ENCODE measurements around the gene TNS4.

TNS4 gene

GRCh38 chr17:40516581-40517285, 15.3 kb upstream of the TNS4 start:
- TF ChIP-seq, protein P1, sequence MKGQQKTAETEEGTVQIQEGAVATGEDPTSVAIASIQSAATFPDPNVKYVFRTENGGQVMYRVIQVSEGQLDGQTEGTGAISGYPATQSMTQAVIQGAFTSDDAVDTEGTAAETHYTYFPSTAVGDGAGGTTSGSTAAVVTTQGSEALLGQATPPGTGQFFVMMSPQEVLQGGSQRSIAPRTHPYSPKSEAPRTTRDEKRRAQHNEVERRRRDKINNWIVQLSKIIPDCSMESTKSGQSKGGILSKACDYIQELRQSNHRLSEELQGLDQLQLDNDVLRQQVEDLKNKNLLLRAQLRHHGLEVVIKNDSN (IDR thresholded peaks at IDR 0.05) = no peak
- no peak for TF ChIP-seq NFIC (IDR thresholded peaks at IDR 0.05)
- TF ChIP-seq EP300 (IDR thresholded peaks at IDR 0.05; ENCODE audit: borderline replicate concordance) = no peak
- no peak for TF ChIP-seq RAD21 (IDR thresholded peaks at IDR 0.05; ENCODE audit: low read depth)
- no peak for TF ChIP-seq EGR1 (IDR thresholded peaks at IDR 0.05)
- 0 out of 2 replicates have a peak, but pooled peaks have one; percentile 44 for TF ChIP-seq FOXM1 (IDR thresholded peaks at IDR 0.05; ENCODE audit: borderline replicate concordance, low read depth)

DNA sequence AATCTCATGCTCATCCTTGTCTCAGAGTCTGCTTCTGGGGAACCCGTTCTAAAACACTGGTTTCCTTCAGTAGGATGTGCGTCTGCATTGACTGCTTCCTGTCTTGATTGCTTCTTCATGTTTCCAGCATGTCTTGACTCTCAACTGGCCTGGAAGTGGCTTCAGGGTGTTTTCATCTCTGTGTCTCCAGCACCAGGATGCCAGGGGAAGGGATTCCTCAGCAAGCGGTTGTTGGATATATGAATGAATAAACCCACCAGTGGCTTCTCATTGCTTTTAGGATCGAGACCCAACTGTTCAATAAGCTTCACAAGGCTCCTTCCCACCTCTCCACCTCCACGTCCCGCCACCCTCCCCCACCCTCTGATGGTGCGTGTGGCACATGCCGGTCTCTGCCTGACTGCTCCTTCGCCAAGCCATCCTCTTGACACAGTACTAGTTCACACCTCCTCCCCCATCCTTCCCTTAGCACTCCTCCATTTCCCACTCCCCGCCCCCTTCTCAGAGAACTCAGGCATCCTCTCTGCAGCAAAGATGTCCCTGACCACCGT, 14.1 kb upstream of the TNS4 start:
- TF ChIP-seq YY1 (IDR thresholded peaks at IDR 0.05; ENCODE audit: low read depth) = no peak
- TF ChIP-seq CEBPB (IDR thresholded peaks at IDR 0.05) = no peak
- TF ChIP-seq TEAD4 (IDR thresholded peaks at IDR 0.05) = no peak
- no peak for TF ChIP-seq ZBTB7A (IDR thresholded peaks at IDR 0.05; ENCODE audit: low read depth)
- no peak for TF ChIP-seq EGR1 (IDR thresholded peaks at IDR 0.05)
- TF ChIP-seq RAD21 (IDR thresholded peaks at IDR 0.05; ENCODE audit: low read depth) = no peak
- TF ChIP-seq, protein P1 (IDR thresholded peaks at IDR 0.05) = no peak
- TF ChIP-seq FOXM1 (IDR thresholded peaks at IDR 0.05; ENCODE audit: borderline replicate concordance, low read depth) = no peak
- no peak for TF ChIP-seq TAF1 (IDR thresholded peaks at IDR 0.05; ENCODE audit: low read depth)
- TF ChIP-seq NFIC (IDR thresholded peaks at IDR 0.05) = no peak

DNA sequence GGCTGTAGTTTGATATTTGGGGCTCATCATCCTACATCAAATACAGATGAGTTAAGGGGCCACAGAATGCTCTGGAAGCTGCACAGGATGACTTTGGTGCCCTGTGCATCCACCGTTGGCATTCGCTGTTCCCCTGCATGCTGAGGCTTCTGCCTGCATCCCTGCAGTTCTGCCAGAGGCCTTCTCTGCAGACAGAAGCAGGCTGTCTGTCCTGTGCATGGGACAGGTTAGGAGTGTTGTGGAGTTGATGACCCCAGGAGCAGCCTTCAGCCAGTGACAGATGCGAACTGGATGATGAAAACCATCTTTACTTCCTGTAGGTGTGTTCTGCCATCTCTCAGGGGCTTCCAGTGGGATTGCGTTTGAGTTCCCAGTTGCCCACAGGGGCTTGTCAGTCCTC, 13.6 kb upstream of the TNS4 start:
- TF ChIP-seq, protein P2, sequence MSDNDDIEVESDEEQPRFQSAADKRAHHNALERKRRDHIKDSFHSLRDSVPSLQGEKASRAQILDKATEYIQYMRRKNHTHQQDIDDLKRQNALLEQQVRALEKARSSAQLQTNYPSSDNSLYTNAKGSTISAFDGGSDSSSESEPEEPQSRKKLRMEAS (IDR thresholded peaks at IDR 0.05) = no peak
- no peak for TF ChIP-seq EP300 (IDR thresholded peaks at IDR 0.05; ENCODE audit: borderline replicate concordance)
- no peak for TF ChIP-seq TEAD4 (IDR thresholded peaks at IDR 0.05)
- TF ChIP-seq NFIC (IDR thresholded peaks at IDR 0.05) = no peak
- TF ChIP-seq TAF1 (IDR thresholded peaks at IDR 0.05; ENCODE audit: low read depth) = no peak
- no peak for TF ChIP-seq REST (IDR thresholded peaks at IDR 0.05; ENCODE audit: low read depth)
- TF ChIP-seq TCF12 (IDR thresholded peaks at IDR 0.05; ENCODE audit: low read depth) = no peak
- TF ChIP-seq FOXM1 (IDR thresholded peaks at IDR 0.05; ENCODE audit: borderline replicate concordance, low read depth) = no peak
- TF ChIP-seq, protein P1 (IDR thresholded peaks at IDR 0.05) = no peak
- no peak for TF ChIP-seq EGR1 (IDR thresholded peaks at IDR 0.05)
- TF ChIP-seq CREB1 (IDR thresholded peaks at IDR 0.05; ENCODE audit: low read depth) = no peak
- no peak for TF ChIP-seq RAD21 (IDR thresholded peaks at IDR 0.05; ENCODE audit: low read depth)
- no peak for TF ChIP-seq YY1 (IDR thresholded peaks at IDR 0.05; ENCODE audit: low read depth)
- TF ChIP-seq CEBPB (IDR thresholded peaks at IDR 0.05) = no peak
- TF ChIP-seq ZBTB7A (IDR thresholded peaks at IDR 0.05; ENCODE audit: low read depth) = no peak

DNA sequence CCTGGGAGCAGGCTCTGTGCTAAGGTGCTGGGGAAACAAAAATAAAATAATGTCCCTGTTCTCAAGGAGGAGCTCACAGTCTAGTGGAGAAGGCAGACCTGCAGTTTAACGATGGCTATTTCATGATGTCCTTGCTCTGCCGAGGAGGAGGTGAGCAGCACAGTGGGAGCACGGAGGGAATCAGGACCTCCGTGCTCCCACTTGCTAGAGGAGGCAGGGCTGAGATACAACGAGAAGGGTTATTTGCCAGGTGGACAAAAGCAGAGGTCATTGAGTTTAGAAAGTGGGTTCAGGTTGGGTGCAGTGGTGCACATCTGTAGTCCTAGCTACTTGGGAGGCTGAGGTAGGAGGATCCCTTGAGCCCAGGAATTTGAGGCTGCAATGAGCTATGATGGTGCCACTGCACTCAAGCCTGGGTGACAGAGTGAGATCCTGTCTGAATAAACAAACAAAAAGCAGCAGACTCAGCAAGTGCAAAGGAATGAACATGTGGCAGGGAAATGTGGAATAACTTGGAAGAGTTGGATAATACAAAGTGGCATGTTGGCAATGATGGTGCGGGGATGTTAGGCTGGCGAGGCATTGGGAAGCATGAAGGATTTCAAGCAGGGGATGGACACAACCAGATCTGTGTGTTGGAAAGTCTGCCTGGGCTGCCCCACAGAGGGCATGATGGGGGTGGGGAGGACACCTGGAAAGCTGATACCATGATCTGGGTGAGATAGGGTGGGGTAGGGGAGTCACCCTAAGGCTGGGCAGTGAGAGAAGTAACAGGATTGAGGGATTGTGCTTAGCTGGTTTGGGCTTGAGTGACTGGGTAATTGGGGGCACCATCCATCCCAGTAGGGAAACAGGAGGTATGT, 12.8 kb upstream of the TNS4 start:
- TF ChIP-seq REST (IDR thresholded peaks at IDR 0.05; ENCODE audit: low read depth) (no peak), TEAD4 (IDR thresholded peaks at IDR 0.05) (no peak), EP300 (IDR thresholded peaks at IDR 0.05; ENCODE audit: borderline replicate concordance) (no peak), CEBPB (IDR thresholded peaks at IDR 0.05) (no peak), RAD21 (IDR thresholded peaks at IDR 0.05; ENCODE audit: low read depth) (no peak), TAF1 (IDR thresholded peaks at IDR 0.05; ENCODE audit: low read depth) (no peak), ZBTB7A (IDR thresholded peaks at IDR 0.05; ENCODE audit: low read depth) (no peak), YY1 (IDR thresholded peaks at IDR 0.05; ENCODE audit: low read depth) (no peak), FOXM1 (IDR thresholded peaks at IDR 0.05; ENCODE audit: borderline replicate concordance, low read depth) (no peak), NFIC (IDR thresholded peaks at IDR 0.05) (no peak), EGR1 (IDR thresholded peaks at IDR 0.05) (no peak), TCF12 (IDR thresholded peaks at IDR 0.05; ENCODE audit: low read depth) (no peak), CREB1 (IDR thresholded peaks at IDR 0.05; ENCODE audit: low read depth) (no peak)
- TF ChIP-seq, protein P2 (IDR thresholded peaks at IDR 0.05) = no peak
- TF ChIP-seq, protein P1 (IDR thresholded peaks at IDR 0.05) = no peak
